Upper lobe of left lung (tissue), 4 donors: ENCODE results near the gene RRP9.

Experiments used
- CTCF ChIP-seq, 6 experiments: fragments of 450-650 bp in 4 of 6; fragments of 200-600 bp in 2 of 6; sonication (generic) in 2 of 6; IDR thresholded peaks; one replicate each; pipeline ENCODE4 v1.5.1; 2016 to 2019; ENCODE audit warnings: antibody characterized with exemption in 6 of 6
- POLR2A ChIP-seq, 4 donors: fragments of 450-650 bp; IDR thresholded peaks; one replicate each; pipeline ENCODE4 v1.5.1; 2016 to 2017; ENCODE audit warnings: antibody characterized with exemption in 4 of 4, mild to moderate bottlenecking in 2 of 4

- no peak for TF ChIP-seq CTCF (IDR thresholded peaks at IDR 0.05)
- TF ChIP-seq POLR2A (IDR thresholded peaks at IDR 0.05), result no peak
Measured at GRCh38 chr3:51891242-51892039, 50.3 kb downstream of the RRP9 start.
